ENCODE data around the gene HIF3A. TPM values are rescaled to one million over a fixed set of nuclear protein-coding genes. Genes with fewer than 3 reads are reported as not detected.

Gene HIF3A
- total RNA-seq, 1 experiment from 2014 or later, result not detected

DNA sequence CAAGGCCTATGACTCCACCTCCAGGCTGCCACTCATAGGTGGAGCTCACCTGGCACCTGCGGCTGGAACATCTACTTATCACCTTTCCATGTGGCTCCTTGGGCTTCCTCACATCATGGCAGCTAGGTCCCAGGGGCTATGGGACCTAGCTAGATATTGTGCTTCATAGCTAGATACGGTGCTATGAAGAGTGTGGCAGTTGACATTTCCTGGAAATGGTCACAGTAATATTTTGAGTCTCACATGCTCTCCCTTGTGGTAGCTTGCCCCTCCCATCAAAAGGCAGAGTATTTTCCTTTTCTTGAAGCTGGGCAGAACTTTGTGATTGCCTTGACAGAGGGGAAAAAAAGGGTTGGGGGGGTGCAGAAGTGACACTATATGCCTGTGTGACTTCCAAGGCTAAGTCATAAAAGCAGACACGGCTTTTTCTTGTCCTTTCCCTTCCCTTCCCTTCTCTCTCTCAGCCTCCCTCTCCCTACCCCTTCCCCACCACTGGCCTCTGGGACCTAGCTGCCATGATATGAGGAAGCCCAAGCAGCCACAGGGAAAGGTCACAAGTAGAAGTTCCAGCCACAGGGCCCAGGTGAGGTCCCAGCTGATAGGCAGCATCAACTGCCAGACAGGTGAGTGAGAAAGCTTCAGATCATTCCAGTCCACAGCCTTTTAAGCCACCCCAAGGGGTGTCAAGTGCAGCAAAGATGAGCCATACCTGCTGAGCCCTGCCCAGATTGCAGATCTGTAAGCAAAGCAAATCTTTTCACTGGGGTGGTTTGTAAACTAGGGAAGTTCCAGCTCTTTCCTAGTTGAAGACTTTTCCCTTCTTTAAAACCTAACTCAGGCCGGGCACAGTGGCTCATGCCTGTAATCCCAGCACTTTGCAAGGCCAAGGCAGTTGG, 6.9 kb upstream of the HIF3A start:
- Histone ChIP-seq H3K27me3 (ENCODE audit: control insufficient read depth, insufficient read depth, low read length) (no peaks in the 10 kb centered on the region), H3K27ac (ENCODE audit: low read length) (no peak overlapping the region), H3K36me3 (ENCODE audit: control insufficient read depth, insufficient read depth, low read length) (no peaks in the 10 kb centered on the region), H3K4me1 (ENCODE audit: control insufficient read depth, insufficient read depth, low read length) (no peaks in the 10 kb centered on the region), H3K4me3 (ENCODE audit: low read depth in 2 of 2, low read length in 2 of 2) (no peak overlapping the region), H3K9me3 (ENCODE audit: control insufficient read depth, insufficient read depth, low read depth, low read length) (no peaks in the 10 kb centered on the region)
- ChIA-PET CTCF (no interaction called here), POLR2A (no interaction called here)
- no TSS peak for BruUV-seq (replicated peaks)
- DNase-seq (ENCODE audit: low read depth, low spot score) (no peak), ATAC-seq (no peak)
- TF ChIP-seq TCF7L2 (IDR thresholded peaks at IDR 0.05; ENCODE audit: low read depth, low read length) (no peak), SIN3A (IDR thresholded peaks at IDR 0.05; ENCODE audit: borderline replicate concordance, insufficient read depth, low read depth, low read length) (no peak), POLR2AphosphoS5 (IDR thresholded peaks at IDR 0.05; ENCODE audit: low read depth, low read length) (no peak)
- TF ChIP-seq, protein P1, sequence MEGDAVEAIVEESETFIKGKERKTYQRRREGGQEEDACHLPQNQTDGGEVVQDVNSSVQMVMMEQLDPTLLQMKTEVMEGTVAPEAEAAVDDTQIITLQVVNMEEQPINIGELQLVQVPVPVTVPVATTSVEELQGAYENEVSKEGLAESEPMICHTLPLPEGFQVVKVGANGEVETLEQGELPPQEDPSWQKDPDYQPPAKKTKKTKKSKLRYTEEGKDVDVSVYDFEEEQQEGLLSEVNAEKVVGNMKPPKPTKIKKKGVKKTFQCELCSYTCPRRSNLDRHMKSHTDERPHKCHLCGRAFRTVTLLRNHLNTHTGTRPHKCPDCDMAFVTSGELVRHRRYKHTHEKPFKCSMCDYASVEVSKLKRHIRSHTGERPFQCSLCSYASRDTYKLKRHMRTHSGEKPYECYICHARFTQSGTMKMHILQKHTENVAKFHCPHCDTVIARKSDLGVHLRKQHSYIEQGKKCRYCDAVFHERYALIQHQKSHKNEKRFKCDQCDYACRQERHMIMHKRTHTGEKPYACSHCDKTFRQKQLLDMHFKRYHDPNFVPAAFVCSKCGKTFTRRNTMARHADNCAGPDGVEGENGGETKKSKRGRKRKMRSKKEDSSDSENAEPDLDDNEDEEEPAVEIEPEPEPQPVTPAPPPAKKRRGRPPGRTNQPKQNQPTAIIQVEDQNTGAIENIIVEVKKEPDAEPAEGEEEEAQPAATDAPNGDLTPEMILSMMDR (IDR thresholded peaks at IDR 0.05), result no peak
- TF ChIP-seq, protein P2, sequence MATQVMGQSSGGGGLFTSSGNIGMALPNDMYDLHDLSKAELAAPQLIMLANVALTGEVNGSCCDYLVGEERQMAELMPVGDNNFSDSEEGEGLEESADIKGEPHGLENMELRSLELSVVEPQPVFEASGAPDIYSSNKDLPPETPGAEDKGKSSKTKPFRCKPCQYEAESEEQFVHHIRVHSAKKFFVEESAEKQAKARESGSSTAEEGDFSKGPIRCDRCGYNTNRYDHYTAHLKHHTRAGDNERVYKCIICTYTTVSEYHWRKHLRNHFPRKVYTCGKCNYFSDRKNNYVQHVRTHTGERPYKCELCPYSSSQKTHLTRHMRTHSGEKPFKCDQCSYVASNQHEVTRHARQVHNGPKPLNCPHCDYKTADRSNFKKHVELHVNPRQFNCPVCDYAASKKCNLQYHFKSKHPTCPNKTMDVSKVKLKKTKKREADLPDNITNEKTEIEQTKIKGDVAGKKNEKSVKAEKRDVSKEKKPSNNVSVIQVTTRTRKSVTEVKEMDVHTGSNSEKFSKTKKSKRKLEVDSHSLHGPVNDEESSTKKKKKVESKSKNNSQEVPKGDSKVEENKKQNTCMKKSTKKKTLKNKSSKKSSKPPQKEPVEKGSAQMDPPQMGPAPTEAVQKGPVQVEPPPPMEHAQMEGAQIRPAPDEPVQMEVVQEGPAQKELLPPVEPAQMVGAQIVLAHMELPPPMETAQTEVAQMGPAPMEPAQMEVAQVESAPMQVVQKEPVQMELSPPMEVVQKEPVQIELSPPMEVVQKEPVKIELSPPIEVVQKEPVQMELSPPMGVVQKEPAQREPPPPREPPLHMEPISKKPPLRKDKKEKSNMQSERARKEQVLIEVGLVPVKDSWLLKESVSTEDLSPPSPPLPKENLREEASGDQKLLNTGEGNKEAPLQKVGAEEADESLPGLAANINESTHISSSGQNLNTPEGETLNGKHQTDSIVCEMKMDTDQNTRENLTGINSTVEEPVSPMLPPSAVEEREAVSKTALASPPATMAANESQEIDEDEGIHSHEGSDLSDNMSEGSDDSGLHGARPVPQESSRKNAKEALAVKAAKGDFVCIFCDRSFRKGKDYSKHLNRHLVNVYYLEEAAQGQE (IDR thresholded peaks at IDR 0.05; ENCODE audit: insufficient read depth in 1 of 2, low read depth in 2 of 2, low read length in 1 of 2), result no peak
- intact Hi-C loops (cut with micrococcal nuclease; ENCODE audit: unreplicated experiment) (loop anchor here (10.0 kb wide), 1 partner anchor 105 kb away; no protein-coding TSS in a partner anchor), in situ Hi-C loops (cut with HindIII; ENCODE audit: low pct_unique_long_range_greater_than_20kb, low sequenced_read_pairs) (no loop called here)

DNA sequence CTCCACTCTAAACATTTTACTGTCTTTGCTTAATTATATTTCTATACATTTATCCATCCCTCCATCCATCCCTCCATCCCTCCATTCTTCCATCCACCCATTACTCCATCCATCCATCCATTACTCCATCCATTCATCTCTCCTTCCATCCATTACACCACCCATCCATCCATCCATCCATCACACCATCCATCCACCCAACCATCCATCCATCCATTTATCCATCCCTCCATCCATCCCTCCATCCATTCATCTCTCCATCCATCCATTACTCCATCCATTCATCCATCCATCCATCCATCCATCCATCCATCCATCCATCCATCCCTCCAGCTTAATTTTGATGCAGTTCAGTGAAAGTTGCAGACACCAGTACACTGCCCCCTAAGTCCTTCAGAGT, 5.0 kb upstream of the HIF3A start:
- DNase-seq (ENCODE audit: low read depth, low spot score) (no peak), ATAC-seq (no peak)
- H3K4me1 ChIP-seq (ENCODE audit: control insufficient read depth, insufficient read depth, low read length), result no peaks in the 10 kb centered on the region
- H3K9me3 ChIP-seq (ENCODE audit: control insufficient read depth, insufficient read depth, low read depth, low read length), result no peaks in the 10 kb centered on the region
- ChIA-PET CTCF (no interaction called here), POLR2A (no interaction called here)
- no peak for TF ChIP-seq POLR2AphosphoS5 (IDR thresholded peaks at IDR 0.05; ENCODE audit: low read depth, low read length)
- TF ChIP-seq, protein P2 (IDR thresholded peaks at IDR 0.05; ENCODE audit: insufficient read depth in 1 of 2, low read depth in 2 of 2, low read length in 1 of 2), result no peak
- TF ChIP-seq, protein P1 (IDR thresholded peaks at IDR 0.05), result no peak
- no peak for TF ChIP-seq SIN3A (IDR thresholded peaks at IDR 0.05; ENCODE audit: borderline replicate concordance, insufficient read depth, low read depth, low read length)
- TF ChIP-seq TCF7L2 (IDR thresholded peaks at IDR 0.05; ENCODE audit: low read depth, low read length), result no peak
- no peaks in the 10 kb centered on the region for H3K36me3 ChIP-seq (ENCODE audit: control insufficient read depth, insufficient read depth, low read length)
- BruUV-seq (replicated peaks), result no TSS peak
- H3K27ac ChIP-seq (ENCODE audit: low read length), result no peak overlapping the region
- no peak overlapping the region for H3K4me3 ChIP-seq (ENCODE audit: low read depth in 2 of 2, low read length in 2 of 2)
- intact Hi-C loops (cut with micrococcal nuclease; ENCODE audit: unreplicated experiment) (no loop called here), in situ Hi-C loops (cut with HindIII; ENCODE audit: low pct_unique_long_range_greater_than_20kb, low sequenced_read_pairs) (no loop called here)
- no peaks in the 10 kb centered on the region; the same call in 1 of the 2 replicates for H3K27me3 ChIP-seq (ENCODE audit: control insufficient read depth, insufficient read depth, low read length)
